Skin epidermis (tissue), 12 donors: ENCODE data around the gene SKI.
"Not testable (repeated sequence)": the region's sequence is repeated elsewhere in the genome, so short reads cannot be mapped to it uniquely, and the experiment has no call there.

Source experiments
- H3K27ac ChIP-seq, 21 experiments: fragments of 200-600 bp; sonication (generic) in 11 of 21; one replicate each; pipeline ENCODE4 v1.5.0; 2020; ENCODE audit warnings: mild to moderate bottlenecking in 3 of 21, inconsistent platforms in 2 of 21, moderate library complexity in 2 of 21
- H3K4me3 ChIP-seq, 7 experiments: fragments of 200-600 bp; sonication (generic) in 2 of 7; one replicate each; pipeline ENCODE4 v1.5.0; 2020; ENCODE audit warnings: inconsistent platforms in 2 of 7, mild to moderate bottlenecking in 2 of 7, moderate library complexity in 1 of 7

The SKI gene

DNA sequence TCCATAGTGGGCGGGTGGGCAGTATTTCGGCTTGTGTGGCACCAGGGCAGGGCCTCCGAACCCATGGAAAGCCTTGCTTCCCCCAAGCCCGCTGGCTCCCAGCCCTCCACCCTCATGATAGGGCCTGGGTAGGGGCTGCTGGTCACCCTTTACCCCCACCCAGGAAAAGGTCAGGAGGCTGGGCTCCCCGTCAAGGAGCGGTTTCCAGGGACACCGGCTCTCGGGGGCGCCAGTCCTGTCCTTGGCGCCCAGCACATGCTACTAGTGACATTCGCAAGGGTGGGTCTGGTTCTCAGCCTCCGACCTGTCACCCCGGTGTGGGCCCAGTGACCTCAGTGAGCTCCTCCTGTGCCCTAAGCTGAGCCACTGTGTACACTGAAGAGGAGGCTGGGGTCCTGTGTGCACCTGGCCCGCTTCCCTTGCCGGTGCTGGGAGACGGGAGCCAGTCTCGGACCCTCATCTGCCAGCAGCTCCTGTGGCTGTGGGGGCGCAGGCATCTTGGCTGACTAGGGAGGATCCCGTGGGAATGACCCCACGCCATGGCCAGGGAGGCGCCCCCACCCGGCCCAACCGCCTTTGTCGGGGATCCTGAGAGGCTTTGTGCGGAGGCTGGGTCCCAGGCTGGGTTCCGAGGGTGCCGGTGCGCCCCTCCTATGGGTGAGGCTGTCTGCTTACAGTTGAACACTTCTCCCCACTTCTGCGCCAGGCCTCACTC is 54.6 kb downstream of the SKI start:
- peak overlapping the region in 5 of 21 experiments; percentile 7 to 33 (median 15) for H3K27ac ChIP-seq
- H3K4me3 ChIP-seq, result no peak overlapping the region

DNA sequence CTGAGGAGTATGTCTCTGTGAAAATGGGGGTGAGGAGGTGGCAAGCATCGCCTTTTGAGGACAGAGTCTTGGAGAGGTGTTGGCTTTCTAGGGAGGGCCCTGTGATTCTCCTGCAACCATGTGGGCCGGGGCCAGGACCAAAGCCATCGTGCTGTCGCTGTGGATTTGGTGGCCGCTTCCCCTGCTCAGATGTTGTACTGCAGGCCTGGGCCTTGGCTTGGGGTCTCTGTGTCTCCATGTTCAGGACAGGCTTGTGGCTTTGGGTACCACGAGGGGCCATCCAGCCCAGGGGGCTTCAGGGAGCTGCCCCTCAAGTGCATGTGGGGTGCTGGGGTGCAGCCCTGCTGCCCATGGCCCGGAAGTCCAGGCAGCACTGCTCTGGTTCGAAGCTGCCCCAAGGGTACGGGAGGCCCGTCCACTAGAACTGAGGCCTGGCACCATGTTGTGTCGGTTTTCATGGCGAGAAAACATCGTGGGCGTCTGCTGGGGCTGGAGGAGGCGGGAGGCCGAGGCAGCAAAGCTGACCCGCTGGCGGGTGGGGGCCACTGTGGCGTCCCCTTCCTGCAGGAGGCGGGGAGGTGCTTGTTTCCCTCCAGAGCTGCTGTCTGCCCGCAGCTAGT is 55.4 kb downstream of the SKI start:
- no peak overlapping the region for H3K4me3 ChIP-seq
- H3K27ac ChIP-seq, result peak overlapping the region in 4 of 21 experiments; percentile 2 to 33 (median 20)

DNA sequence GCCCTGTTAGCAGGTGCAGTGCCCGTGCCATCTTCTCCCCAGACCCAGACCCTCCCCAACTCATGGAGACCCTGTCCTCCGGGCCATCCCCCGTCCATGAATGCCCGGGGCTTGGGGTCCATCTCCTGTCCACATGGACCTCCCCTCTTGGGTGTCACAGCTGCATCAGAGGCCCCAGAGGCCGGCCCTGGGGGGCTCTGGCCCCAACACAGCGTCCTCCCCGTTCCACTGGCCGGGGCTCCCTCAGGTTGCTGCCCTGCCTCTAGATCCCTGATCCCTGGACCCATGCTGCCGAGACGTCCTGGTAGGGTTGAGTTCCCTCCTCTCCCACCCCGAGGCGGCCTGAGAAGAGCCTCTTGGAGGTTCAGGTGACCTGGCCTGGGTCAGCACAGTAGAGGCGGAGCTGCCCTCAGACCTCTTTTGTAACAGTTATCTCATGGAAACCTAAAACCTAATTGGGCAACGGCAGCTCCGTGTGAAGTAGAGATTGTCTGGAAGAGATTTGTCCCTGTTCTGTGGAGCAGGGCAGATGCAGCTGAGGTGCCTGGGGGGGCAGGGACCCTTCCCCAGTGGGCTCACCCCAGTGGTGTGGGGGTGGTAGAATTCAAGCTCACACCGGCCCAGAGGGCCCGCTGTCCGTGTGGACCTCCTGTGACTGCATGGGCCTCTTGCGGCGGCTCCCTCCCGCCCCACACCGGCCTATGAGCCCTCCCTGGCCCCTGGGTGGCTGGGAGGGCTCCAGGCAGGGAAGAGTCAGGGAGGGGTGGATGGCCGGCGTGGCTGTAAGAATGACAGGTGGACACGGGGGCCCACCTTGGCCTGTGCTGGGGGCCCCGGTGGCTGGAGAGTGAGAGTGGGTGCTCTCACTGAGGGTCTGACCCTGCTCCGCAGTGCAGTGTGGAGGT is 56.1 kb downstream of the SKI start:
- peak overlapping the region in 4 of 21 experiments; percentile 0 to 33 (median 16) for H3K27ac ChIP-seq
- H3K4me3 ChIP-seq, result no peak overlapping the region

DNA sequence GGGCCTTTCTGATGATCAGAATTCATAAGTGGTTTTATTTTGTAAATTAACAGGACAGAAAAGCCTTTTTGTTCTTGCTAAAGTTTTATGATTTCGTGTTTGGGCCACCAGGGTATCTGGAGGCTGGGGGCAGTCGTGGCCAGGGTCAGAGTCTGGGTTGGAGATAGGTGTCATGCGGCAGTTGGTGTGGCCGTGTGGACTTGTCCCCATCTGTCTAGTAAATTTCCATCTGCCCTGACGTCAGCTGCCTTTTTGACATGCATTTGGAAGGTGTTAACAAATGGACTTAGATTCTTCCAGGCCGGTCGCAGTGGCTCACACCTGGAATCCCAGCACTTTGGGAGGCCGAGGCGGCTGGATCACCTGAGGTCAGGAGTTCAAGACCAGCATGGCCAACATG is 56.8 kb downstream of the SKI start:
- peak overlapping the region in 1 of 21 experiments; percentile 0 for H3K27ac ChIP-seq
- no peak overlapping the region for H3K4me3 ChIP-seq

DNA sequence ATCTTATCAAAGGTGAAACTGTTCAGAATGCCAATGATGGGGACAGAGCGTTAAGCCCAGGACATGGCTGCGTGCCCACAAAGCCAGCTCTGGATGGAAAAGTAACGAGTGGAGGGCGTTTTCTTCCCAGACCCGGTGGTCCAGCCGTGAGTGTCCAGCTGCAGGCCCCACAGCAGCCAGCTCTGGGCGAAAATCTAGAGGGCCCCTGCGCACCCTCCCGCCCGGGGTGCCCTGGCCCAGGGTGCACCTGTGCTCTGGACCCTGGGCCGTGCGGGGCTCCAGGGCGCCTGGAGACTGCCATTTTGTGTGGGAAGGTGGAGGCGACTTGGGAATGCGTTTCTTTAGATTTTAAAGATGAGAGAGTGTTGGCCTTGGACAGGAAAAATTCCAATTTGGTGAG is 58.8 kb downstream of the SKI start:
- H3K4me3 ChIP-seq, result no peak overlapping the region
- H3K27ac ChIP-seq, result no peak overlapping the region

DNA sequence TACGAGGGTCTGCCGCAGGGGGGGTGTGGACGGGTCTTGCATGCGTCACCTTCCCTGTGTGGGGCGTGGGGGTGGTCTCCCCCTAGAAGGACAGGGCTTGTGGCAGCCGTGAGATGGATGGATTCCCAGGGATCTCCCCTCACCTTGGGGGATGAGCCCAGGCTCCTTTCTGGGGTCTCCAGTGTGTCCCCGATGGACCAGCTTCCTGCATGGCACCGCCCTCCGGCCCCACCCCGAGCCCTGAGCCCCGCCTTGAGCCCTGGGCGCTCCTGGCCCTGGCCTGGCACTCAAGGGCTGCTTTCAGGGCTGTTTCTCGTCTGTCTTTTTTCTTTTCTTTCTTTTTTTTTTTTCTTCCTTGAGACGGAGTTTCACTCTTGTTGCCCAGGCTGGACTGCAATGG is 59.5 kb downstream of the SKI start:
- Histone ChIP-seq H3K4me3 (no peak overlapping the region), H3K27ac (peak overlapping the region in 1 of 21 experiments; percentile 18)

DNA sequence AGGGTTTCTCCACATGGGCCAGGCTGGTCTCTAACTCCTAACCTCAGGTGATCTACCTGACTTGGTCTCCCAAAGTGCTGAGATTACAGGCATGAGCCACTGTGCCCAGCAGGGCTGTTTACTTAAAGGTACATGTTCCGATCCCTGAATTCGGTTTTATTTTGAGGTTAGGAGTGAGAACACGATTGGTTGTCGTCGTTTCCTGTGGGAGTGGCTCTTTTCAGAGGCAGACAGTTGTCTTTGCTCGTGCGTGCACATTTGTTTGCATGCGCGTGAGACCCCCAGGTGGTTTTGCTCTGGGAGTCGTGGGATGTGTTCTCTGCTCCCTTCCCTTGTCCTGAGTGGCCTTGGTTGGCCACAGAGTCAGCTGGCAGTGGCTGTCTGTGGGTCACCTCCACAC is 60.2 kb downstream of the SKI start:
- Histone ChIP-seq H3K4me3 (no peak overlapping the region), H3K27ac (peak overlapping the region in 2 of 21 experiments; percentile 18 to 31)

DNA sequence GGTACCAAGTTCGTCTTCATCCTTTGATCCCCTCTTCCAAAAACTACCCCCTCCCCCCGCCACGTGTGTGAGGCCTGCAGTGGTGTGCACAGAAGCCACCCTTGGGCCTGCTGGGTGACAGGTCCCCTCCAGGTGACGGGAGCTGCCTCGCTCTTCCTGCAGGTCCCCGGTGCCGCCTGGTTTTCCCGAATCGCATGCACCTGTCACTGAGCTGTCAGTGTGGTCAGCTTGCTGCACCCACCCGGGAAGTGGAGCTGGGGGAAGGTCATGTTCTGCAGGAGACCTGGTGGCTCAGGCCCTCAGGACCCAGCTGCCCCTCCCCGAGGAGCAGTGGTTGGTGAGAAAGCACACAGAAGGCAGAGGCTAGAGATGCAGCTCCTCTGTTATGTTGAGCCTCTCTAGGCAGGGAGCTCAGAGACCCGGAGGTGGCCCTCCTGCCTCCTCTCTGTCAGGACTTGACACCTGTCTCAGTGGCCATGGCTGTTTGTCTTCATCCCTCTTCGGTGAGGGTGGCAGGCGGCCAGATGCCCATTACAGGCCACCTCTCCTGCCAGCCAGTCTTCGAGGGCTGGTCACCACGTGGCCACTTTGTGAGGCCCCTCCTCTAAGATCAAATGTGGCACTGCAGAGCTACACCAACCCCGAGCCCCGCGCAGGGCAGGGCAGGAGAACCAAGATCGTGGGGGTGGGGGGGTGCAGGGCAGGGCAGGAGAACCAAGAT is 60.9 kb downstream of the SKI start:
- Histone ChIP-seq H3K4me3 (no peak overlapping the region), H3K27ac (peak overlapping the region in 8 of 21 experiments; percentile 17 to 90 (median 76))

DNA sequence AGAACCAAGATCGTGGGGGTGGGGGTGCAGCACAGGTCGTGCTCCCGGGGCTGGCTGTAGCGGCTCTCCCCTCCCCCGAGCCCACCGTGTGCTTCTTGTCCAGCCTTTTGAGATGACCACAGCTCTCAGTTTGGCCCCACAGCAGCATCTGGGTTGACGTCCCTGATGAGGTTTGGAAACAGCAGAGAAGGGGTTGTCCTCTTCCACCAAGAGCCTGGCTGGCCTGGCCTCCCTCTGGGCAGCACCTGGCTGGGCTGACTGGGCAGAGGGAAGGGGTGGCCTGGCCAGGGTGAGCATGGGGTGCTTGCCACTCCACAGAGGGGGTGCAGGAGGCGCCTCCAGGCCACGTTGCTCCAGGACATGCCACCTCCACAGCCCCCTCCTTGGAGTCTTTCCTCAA is 61.5 kb downstream of the SKI start:
- Histone ChIP-seq H3K27ac (peak overlapping the region in 18 of 21 experiments; percentile 71 to 90 (median 82)), H3K4me3 (no peak overlapping the region)

DNA sequence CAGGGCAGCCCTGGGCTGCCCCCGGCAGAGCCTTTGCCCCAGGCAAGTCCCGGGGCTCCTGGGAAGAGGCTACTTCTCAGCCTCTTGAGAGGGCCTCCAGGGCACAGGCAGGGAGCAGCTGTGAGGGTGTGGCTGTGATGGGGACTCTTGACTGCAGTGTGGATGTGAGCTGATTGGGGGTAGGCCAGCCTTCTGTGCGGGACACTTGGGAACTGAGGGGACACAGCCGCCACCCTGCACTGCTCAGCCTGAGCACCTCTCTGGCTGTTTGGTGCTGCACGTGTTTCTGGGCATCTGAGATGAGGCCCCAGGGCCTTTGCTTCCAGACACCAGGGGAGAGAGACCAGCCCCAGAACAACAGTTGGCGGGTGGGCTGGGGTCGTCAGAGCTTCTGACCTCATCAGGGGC is 62.1 kb downstream of the SKI start:
- H3K27ac ChIP-seq, result peak overlapping the region in 20 of 21 experiments; percentile 62 to 90 (median 80)

DNA sequence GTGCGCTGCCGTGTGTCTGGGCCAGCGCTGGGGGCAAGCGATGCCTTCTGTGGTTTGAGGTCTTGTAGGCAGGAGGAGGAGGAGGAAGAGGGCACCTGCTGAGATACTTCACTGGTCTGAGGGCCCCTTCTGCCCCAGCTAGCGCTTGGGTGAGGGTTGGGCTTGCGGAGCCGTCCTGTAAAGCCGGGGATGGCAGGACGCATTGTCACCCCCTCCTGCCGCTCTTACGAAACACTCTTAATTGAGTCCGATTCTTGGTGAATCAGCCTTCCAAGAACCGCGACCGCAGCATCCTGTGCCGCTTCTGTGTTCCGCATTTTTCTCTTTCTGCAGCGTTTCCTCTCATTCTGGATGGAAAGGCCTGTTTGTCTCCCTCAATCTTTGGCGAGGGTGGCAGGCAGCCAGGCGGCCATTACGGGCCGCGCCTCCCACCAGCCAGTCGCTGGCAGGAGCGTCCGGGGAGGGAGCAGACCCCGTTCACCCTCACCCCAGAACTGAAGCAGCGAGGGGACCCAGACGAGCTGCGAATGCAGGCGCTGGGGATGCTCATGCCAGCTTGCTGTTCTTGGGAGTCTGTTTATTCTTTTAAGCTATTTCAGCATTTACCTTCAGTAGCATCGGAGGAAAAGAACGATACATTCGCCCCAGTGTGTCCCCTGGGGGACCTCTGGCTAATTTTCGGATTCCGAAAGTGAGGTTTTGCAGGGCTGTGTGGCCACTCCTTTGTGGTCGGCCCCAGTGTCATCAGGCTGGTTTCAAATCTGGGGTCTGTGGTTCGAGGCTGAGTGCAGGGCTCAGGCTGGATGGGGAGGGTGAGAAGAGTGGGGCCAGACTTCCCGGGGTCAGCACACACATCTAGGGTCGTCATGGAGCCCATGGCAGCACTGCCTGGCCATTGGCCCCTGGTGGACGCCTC is 62.7 kb downstream of the SKI start:
- H3K27ac ChIP-seq, result peak overlapping the region in 20 of 21 experiments; percentile 62 to 90 (median 80)
- peak overlapping the region in 5 of 7 experiments; percentile 1 to 30 (median 19) for H3K4me3 ChIP-seq

More for the DNA sequence above, 62.1 kb downstream of the SKI start:
- peak overlapping the region in 4 of 7 experiments; percentile 1 to 30 (median 19) for H3K4me3 ChIP-seq

DNA sequence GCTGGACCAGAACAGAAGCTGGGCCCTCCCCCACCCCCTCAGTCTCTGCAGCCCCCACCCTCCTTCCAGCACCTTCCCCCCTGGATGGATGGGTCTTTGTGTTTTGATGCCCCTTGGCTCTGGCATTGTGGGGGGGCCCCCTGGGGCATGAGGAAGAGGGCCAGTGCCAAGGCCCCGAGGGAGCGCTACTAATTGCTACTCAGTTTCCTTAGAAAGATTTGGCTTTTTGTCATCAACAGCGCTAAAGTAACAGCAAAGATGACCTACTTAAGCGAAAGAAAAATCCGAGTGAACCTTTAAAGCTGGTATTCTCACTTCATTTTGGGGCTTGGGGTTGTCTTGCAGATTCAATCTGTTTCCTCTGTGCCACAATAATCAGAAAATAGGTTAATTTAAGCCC is 63.5 kb downstream of the SKI start:
- H3K27ac ChIP-seq, result peak overlapping the region in 20 of 21 experiments; percentile 37 to 90 (median 80)
- H3K4me3 ChIP-seq, result peak overlapping the region in 1 of 7 experiments; percentile 1

DNA sequence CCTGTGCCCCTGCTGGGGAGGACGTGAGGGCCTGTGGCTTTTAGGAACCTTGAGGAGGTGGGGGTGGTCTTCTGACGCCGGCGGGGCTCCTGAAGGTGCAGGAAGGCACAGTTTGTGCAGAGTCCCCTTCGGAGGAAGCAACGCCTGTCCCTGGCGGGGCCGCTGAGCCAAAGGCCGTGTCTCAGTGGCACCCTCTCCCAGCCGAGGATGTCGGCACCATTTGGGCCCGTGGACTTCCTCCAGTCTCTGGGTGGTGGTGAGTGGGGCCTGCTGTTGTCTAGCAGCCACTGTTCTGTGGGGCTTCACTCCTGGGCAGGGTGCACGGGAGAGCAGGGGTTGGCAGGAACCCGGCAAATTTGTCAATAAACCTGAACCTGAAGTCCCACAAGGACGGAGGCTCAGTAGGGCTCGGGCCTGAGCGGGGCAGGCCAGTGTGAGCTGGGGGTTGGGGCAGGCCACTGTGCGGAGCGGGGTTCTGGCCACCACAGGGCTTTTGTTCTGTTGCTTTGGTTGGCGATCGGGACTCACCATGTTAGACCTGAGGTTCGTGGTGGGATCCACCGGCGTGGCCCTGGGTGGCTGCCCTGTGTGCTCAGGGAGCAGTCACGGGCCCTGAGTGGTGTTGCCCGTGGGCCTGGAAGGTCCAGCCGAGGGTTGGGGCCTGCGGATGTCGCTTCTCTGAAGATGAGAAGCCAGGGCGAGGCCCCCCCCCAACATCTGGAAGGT is 64.8 kb downstream of the SKI start:
- peak overlapping the region in 11 of 21 experiments; percentile 3 to 90 (median 40) for H3K27ac ChIP-seq
- no peak overlapping the region for H3K4me3 ChIP-seq

DNA sequence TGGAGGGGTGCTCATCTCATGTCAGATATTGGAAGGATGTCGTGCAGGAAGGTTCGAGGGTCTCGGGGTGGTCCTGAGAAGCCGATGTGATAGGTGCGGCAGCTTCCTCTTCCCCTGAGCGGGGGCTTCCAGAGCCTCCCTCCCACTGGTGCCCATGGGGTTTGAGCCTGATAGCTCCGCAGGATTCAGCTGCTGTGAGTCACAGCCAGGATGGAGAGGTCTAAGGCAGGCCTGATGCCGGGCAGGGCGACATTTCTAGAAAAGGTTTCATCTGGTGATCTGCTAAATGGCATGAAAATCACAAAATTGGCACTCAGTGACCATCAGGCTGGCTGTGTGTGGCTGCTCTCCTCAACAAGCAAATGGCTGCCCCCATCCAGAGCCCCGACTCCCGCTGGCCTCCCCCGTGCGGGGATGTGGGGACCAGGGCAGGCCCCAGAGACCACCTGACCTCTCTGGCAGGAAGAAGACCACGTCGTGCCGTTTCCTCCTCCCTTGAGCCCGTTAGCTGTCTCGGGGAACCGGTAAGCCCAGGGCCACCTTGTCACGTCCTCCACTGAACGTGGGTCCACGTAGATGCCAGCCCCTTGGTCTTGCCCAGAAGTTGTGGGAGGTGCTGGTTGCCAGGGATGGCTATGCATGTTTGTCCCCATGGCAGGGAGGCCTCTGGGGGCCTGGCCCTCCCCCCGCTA is 66.1 kb downstream of the SKI start:
- peak overlapping the region in 9 of 21 experiments; percentile 2 to 77 (median 30) for H3K27ac ChIP-seq
- H3K4me3 ChIP-seq, result no peak overlapping the region

DNA sequence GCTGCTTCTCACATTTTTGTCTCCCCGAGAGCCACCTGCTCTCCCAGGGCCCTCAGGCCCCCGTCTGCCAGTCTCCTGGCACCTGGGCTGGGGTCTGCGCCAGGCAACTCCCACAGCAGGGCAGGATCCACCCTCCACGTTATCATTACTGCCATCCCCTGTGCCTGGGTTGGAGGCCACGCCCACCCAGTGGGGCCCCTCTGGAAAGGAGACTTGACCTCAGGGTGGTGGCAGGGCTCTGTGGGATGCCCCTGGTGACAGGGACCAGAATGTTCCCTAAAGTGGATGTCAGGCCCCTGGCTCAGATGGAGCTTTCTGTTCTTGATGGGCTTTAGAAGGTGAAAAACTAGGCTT is 66.6 kb downstream of the SKI start:
- H3K27ac ChIP-seq, result peak overlapping the region in 8 of 21 experiments; percentile 2 to 77 (median 41)
- H3K4me3 ChIP-seq, result no peak overlapping the region

DNA sequence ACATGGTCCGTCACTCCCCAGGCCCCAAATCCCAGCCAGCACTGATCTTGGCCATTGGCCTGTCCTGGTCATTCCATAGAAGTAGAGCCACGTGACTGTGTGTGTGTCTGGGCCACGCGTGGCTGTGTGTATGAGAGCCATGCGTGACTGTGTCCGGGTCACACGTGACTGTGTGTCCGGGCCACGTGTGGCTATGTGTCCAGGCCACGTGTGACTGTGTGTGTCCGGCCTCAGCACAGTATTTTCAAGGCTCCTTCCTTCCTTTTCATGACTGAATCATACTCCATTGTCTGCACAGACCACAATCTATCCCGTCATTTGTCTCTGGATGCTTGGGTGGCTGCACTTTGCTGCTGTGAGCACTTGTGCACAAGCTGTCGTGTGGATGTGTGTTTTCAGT is 67.4 kb downstream of the SKI start:
- Histone ChIP-seq H3K27ac (no peak overlapping the region), H3K4me3 (no peak overlapping the region)

DNA sequence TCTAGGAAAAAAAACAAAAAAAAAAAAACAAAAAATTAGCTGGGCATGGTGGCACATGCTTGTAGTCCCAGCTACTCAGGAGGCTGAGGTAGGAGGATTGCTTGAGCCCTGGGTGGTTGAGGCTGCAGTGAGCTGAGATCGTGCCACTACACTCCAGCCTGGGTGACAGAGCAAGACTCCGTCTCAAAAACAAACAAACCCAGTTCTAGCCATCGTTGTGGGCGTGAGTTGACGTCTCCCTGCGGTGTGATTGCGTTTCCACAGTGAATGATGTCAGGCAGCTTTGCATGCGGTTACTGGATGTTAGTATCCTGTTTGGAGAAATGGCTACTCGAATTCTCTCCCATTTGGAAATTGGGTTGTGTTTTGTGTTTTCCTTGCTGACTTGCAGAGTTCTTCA is 68.1 kb downstream of the SKI start:
- not testable (repeated sequence) for H3K4me3 ChIP-seq, H3K27ac ChIP-seq
